ENCODE results near the gene F10.
"Not testable (repeated sequence)": the region's sequence is repeated elsewhere in the genome, so short reads cannot be mapped to it uniquely, and the experiment has no call there.

Gene F10

GRCh38 chr13:113157206-113157928 lies 34.8 kb downstream of the F10 start:
- Histone ChIP-seq H3K9me3 (ENCODE audit: low read length) (peaks cover 2% of the 10 kb centered on the region), H3K4me1 (ENCODE audit: insufficient read depth, low read length) (peaks cover 16% of the 10 kb centered on the region), H3K27me3 (ENCODE audit: insufficient read depth, low read length) (peaks cover 19% of the 10 kb centered on the region), H3K4me3 (ENCODE audit: low read length) (no peak overlapping the region), H2AFZ (ENCODE audit: low read depth, low read length) (no peak overlapping the region), H3K36me3 (ENCODE audit: insufficient read depth, low read length) (no peaks in the 10 kb centered on the region)

- Histone ChIP-seq H3K4me3 (ENCODE audit: low read length) (no peak within 1 kb of the TSS), H3K4me1 (ENCODE audit: insufficient read depth, low read length) (peaks cover 15% of the 10 kb centered on the region), H3K27me3 (ENCODE audit: insufficient read depth, low read length) (peaks cover 15% of the 10 kb centered on the region)
Measured at GRCh38 chr13:113157929-113158747, 35.5 kb downstream of the F10 start, which contains the start of gene PROZ. PROZ (plus strand) TSS chr13:113158648; CDS start chr13:113158661, 13 bp downstream.

GRCh38 chr13:113158946-113159345 lies 36.3 kb downstream of the F10 start:
- H3K27me3 ChIP-seq (ENCODE audit: insufficient read depth, low read length): peaks cover 15% of the 10 kb centered on the region
- H3K36me3 ChIP-seq (ENCODE audit: insufficient read depth, low read length): no peaks in the 10 kb centered on the region
- H3K9me3 ChIP-seq (ENCODE audit: low read length): peaks cover 2% of the 10 kb centered on the region

More at GRCh38 chr13:113157929-113158747, 35.5 kb downstream of the F10 start, which contains the start of gene PROZ:
- Histone ChIP-seq H2AFZ (ENCODE audit: low read depth, low read length) (no peak within 1 kb of the TSS), H3K9me3 (ENCODE audit: low read length) (peaks cover 2% of the 10 kb centered on the region), H3K36me3 (ENCODE audit: insufficient read depth, low read length) (no peaks in the 10 kb centered on the region)

GRCh38 chr13:113159701-113160100 lies 37.1 kb downstream of the F10 start:
- no peak overlapping the region for H3K4me3 ChIP-seq (ENCODE audit: low read length)
- peaks cover 7% of the 10 kb centered on the region for H3K4me1 ChIP-seq (ENCODE audit: insufficient read depth, low read length)
- peaks cover 2% of the 10 kb centered on the region for H3K9me3 ChIP-seq (ENCODE audit: low read length)
- no peak overlapping the region for H2AFZ ChIP-seq (ENCODE audit: low read depth, low read length)
- H3K27me3 ChIP-seq (ENCODE audit: insufficient read depth, low read length): peaks cover 15% of the 10 kb centered on the region
- no peaks in the 10 kb centered on the region for H3K36me3 ChIP-seq (ENCODE audit: insufficient read depth, low read length)

More at GRCh38 chr13:113158946-113159345, 36.3 kb downstream of the F10 start:
- H2AFZ ChIP-seq (ENCODE audit: low read depth, low read length): no peak overlapping the region
- H3K4me3 ChIP-seq (ENCODE audit: low read length): no peak overlapping the region
- peaks cover 10% of the 10 kb centered on the region for H3K4me1 ChIP-seq (ENCODE audit: insufficient read depth, low read length)

- H3K4me1 ChIP-seq (ENCODE audit: insufficient read depth, low read length): peaks cover 7% of the 10 kb centered on the region
- H2AFZ ChIP-seq (ENCODE audit: low read depth, low read length): no peak overlapping the region
- peaks cover 15% of the 10 kb centered on the region for H3K27me3 ChIP-seq (ENCODE audit: insufficient read depth, low read length)
- H3K9me3 ChIP-seq (ENCODE audit: low read length): peaks cover 2% of the 10 kb centered on the region
- no peak overlapping the region for H3K4me3 ChIP-seq (ENCODE audit: low read length)
- no peaks in the 10 kb centered on the region for H3K36me3 ChIP-seq (ENCODE audit: insufficient read depth, low read length)
Measured at GRCh38 chr13:113160983-113161382, 38.4 kb downstream of the F10 start.

GRCh38 chr13:113161433-113161832 lies 38.8 kb downstream of the F10 start:
- Histone ChIP-seq H2AFZ (ENCODE audit: low read depth, low read length) (no peak overlapping the region), H3K4me1 (ENCODE audit: insufficient read depth, low read length) (peaks cover 7% of the 10 kb centered on the region), H3K27me3 (ENCODE audit: insufficient read depth, low read length) (peaks cover 15% of the 10 kb centered on the region), H3K36me3 (ENCODE audit: insufficient read depth, low read length) (no peaks in the 10 kb centered on the region), H3K4me3 (ENCODE audit: low read length) (no peak overlapping the region), H3K9me3 (ENCODE audit: low read length) (no peaks in the 10 kb centered on the region)

- H3K27me3 ChIP-seq (ENCODE audit: insufficient read depth, low read length): peaks cover 15% of the 10 kb centered on the region
- H2AFZ ChIP-seq (ENCODE audit: low read depth, low read length); H3K9me3 ChIP-seq (ENCODE audit: low read length); H3K4me1 ChIP-seq (ENCODE audit: insufficient read depth, low read length); H3K36me3 ChIP-seq (ENCODE audit: insufficient read depth, low read length); H3K4me3 ChIP-seq (ENCODE audit: low read length): not testable (repeated sequence)
Measured at GRCh38 chr13:113161975-113162374, 39.4 kb downstream of the F10 start.

GRCh38 chr13:113162783-113163685 lies 40.4 kb downstream of the F10 start:
- Histone ChIP-seq H3K9me3 (ENCODE audit: low read length) (peaks cover 2% of the 10 kb centered on the region), H3K4me3 (ENCODE audit: low read length) (no peak overlapping the region), H3K36me3 (ENCODE audit: insufficient read depth, low read length) (peaks cover 2% of the 10 kb centered on the region), H3K27me3 (ENCODE audit: insufficient read depth, low read length) (peaks cover 11% of the 10 kb centered on the region), H2AFZ (ENCODE audit: low read depth, low read length) (no peak overlapping the region), H3K4me1 (ENCODE audit: insufficient read depth, low read length) (peaks cover 7% of the 10 kb centered on the region)

- no peaks in the 10 kb centered on the region for H3K4me1 ChIP-seq (ENCODE audit: insufficient read depth, low read length)
- no peak overlapping the region for H3K4me3 ChIP-seq (ENCODE audit: low read length)
- peaks cover 9% of the 10 kb centered on the region for H3K27me3 ChIP-seq (ENCODE audit: insufficient read depth, low read length)
- H3K9me3 ChIP-seq (ENCODE audit: low read length): peaks cover 2% of the 10 kb centered on the region
- H2AFZ ChIP-seq (ENCODE audit: low read depth, low read length): no peak overlapping the region
- H3K36me3 ChIP-seq (ENCODE audit: insufficient read depth, low read length): peaks cover 5% of the 10 kb centered on the region
Measured at GRCh38 chr13:113164492-113164891, 41.9 kb downstream of the F10 start.

GRCh38 chr13:113166266-113166665 lies 43.7 kb downstream of the F10 start:
- no peak overlapping the region for H2AFZ ChIP-seq (ENCODE audit: low read depth, low read length)
- H3K27me3 ChIP-seq (ENCODE audit: insufficient read depth, low read length): peaks cover 3% of the 10 kb centered on the region
- H3K36me3 ChIP-seq (ENCODE audit: insufficient read depth, low read length): peaks cover 15% of the 10 kb centered on the region
- H3K4me1 ChIP-seq (ENCODE audit: insufficient read depth, low read length): no peaks in the 10 kb centered on the region
- H3K4me3 ChIP-seq (ENCODE audit: low read length): no peak overlapping the region
- peaks cover 4% of the 10 kb centered on the region for H3K9me3 ChIP-seq (ENCODE audit: low read length)

GRCh38 chr13:113166681-113167080 lies 44.1 kb downstream of the F10 start:
- Histone ChIP-seq H3K27me3 (ENCODE audit: insufficient read depth, low read length) (no peaks in the 10 kb centered on the region), H3K9me3 (ENCODE audit: low read length) (peaks cover 4% of the 10 kb centered on the region), H2AFZ (ENCODE audit: low read depth, low read length) (no peak overlapping the region), H3K4me3 (ENCODE audit: low read length) (no peak overlapping the region), H3K4me1 (ENCODE audit: insufficient read depth, low read length) (no peaks in the 10 kb centered on the region), H3K36me3 (ENCODE audit: insufficient read depth, low read length) (peaks cover 19% of the 10 kb centered on the region)

GRCh38 chr13:113167155-113167554 lies 44.6 kb downstream of the F10 start:
- Histone ChIP-seq H3K27me3 (ENCODE audit: insufficient read depth, low read length) (no peaks in the 10 kb centered on the region), H2AFZ (ENCODE audit: low read depth, low read length) (no peak overlapping the region), H3K9me3 (ENCODE audit: low read length) (peaks cover 4% of the 10 kb centered on the region), H3K36me3 (ENCODE audit: insufficient read depth, low read length) (peaks cover 24% of the 10 kb centered on the region), H3K4me1 (ENCODE audit: insufficient read depth, low read length) (no peaks in the 10 kb centered on the region), H3K4me3 (ENCODE audit: low read length) (no peak overlapping the region)
